Liver (tissue), 9 donors: ENCODE data around the gene ZNF296. TPM values are rescaled to one million over a fixed set of nuclear protein-coding genes. Genes with fewer than 3 reads are reported as not detected.

Experiments used
- DNase-seq: peaks from one replicate; pipeline ENCODE4 v3.0.0-alpha.2; 2017; ENCODE audit warnings: low spot score
- H3K27ac ChIP-seq, 2 donors: one replicate each; pipeline ENCODE4 v1.7.0; 2013; ENCODE audit warnings: inconsistent platforms in 2 of 2, low read length in 2 of 2, control low read depth in 1 of 2, low read depth in 1 of 2, mild to moderate bottlenecking in 1 of 2
- H3K27me3 ChIP-seq, 4 donors: one replicate each; pipeline versions ENCODE4 v1.6.1 to v1.7.0; 2013; ENCODE audit warnings: low read length in 3 of 4, inconsistent platforms in 1 of 4, mild to moderate bottlenecking in 1 of 4, moderate library complexity in 1 of 4; ENCODE audit not compliant: control insufficient read depth in 4 of 4, insufficient read depth in 4 of 4
- H3K36me3 ChIP-seq, 4 donors: one replicate each; pipeline versions ENCODE4 v1.6.1 to v1.7.0; 2013; ENCODE audit warnings: low read length in 3 of 4, mild to moderate bottlenecking in 3 of 4, low read depth in 1 of 4, moderate library complexity in 1 of 4; ENCODE audit not compliant: control insufficient read depth in 4 of 4, insufficient read depth in 3 of 4
- H3K4me1 ChIP-seq, 4 donors: one replicate each; pipeline versions ENCODE4 v1.6.1 to v1.7.0; 2013; ENCODE audit warnings: low read length in 3 of 4, mild to moderate bottlenecking in 3 of 4, moderate library complexity in 1 of 4; ENCODE audit not compliant: control insufficient read depth in 4 of 4, insufficient read depth in 4 of 4
- H3K4me3 ChIP-seq, 3 donors: one replicate each; pipeline versions ENCODE4 v1.6.1 to v1.7.0; 2013; ENCODE audit warnings: low read length in 3 of 3, control low read depth in 1 of 3, low read depth in 1 of 3, mild to moderate bottlenecking in 1 of 3
- H3K9ac ChIP-seq, 2 donors: one replicate each; pipeline ENCODE4 v1.7.0; 2013; ENCODE audit warnings: low read length in 2 of 2, mild to moderate bottlenecking in 2 of 2, moderate library complexity in 2 of 2, control low read depth in 1 of 2, low read depth in 1 of 2
- H3K9me3 ChIP-seq, 4 donors: one replicate each; pipeline versions ENCODE4 v1.6.1 to v1.7.0; 2013; ENCODE audit warnings: low read length in 3 of 4; ENCODE audit not compliant: control insufficient read depth in 4 of 4
- ATF3 ChIP-seq: IDR thresholded peaks from 2 replicates; pipeline ENCODE4 v1.6.1; 2016; ENCODE audit warnings: antibody characterized with exemption
- CTCF ChIP-seq: fragments of 150-350 bp; IDR thresholded peaks from 2 replicates; pipeline ENCODE4 v1.5.1; 2017; ENCODE audit warnings: improper control_type of control experiment, low read depth, low read length; ENCODE audit not compliant: missing input control
- EGR1 ChIP-seq, 2 donors: IDR thresholded peaks; 2 replicates each; pipeline ENCODE4 v1.6.1; 2016 to 2018; ENCODE audit warnings: antibody characterized with exemption in 2 of 2, low read depth in 2 of 2
- FOXA1 ChIP-seq: IDR thresholded peaks from 2 replicates; pipeline ENCODE4 v1.6.1; 2016; ENCODE audit warnings: antibody characterized with exemption
- GABPA ChIP-seq, 2 donors: IDR thresholded peaks in 1 of 2; conservative IDR thresholded peaks in 1 of 2; 2 replicates each; pipeline ENCODE4 v1.6.1; 2016; ENCODE audit warnings: antibody characterized with exemption in 2 of 2, mild to moderate bottlenecking in 1 of 2, moderate library complexity in 1 of 2
- HNF4A ChIP-seq, 2 donors: conservative IDR thresholded peaks; 2 replicates each; pipeline ENCODE4 v1.6.1; 2016; ENCODE audit warnings: antibody characterized with exemption in 2 of 2, mild to moderate bottlenecking in 2 of 2
- HNF4G ChIP-seq: IDR thresholded peaks from 2 replicates; pipeline ENCODE4 v1.6.1; 2016; ENCODE audit warnings: antibody characterized with exemption
- MAX ChIP-seq: IDR thresholded peaks from 2 replicates; pipeline ENCODE4 v1.6.1; 2016; ENCODE audit warnings: antibody characterized with exemption
- NR2F2 ChIP-seq: IDR thresholded peaks from 2 replicates; pipeline ENCODE4 v1.6.1; 2016; ENCODE audit warnings: antibody characterized with exemption
- RAD21 ChIP-seq, 2 donors: IDR thresholded peaks; 2 replicates each; pipeline ENCODE4 v1.6.1; 2016; ENCODE audit warnings: antibody characterized with exemption in 2 of 2, mild to moderate bottlenecking in 2 of 2
- RXRA ChIP-seq, 2 donors: IDR thresholded peaks; 2 replicates each; pipeline ENCODE4 v1.6.1; 2017 to 2018; ENCODE audit warnings: antibody characterized with exemption in 2 of 2, mild to moderate bottlenecking in 1 of 2
- SP1 ChIP-seq: IDR thresholded peaks from 2 replicates; pipeline ENCODE4 v1.6.1; 2018; ENCODE audit warnings: antibody characterized with exemption, mild to moderate bottlenecking
- TAF1 ChIP-seq: conservative IDR thresholded peaks from 2 replicates; pipeline ENCODE4 v1.6.1; 2016; ENCODE audit warnings: antibody characterized with exemption, mild to moderate bottlenecking
- YY1 ChIP-seq: IDR thresholded peaks from 2 replicates; pipeline ENCODE4 v1.6.1; 2016; ENCODE audit warnings: antibody characterized with exemption, mild to moderate bottlenecking
- ZBTB33 ChIP-seq: IDR thresholded peaks from 2 replicates; pipeline ENCODE4 v1.6.1; 2016; ENCODE audit warnings: antibody characterized with exemption
- WGBS: extraction: QIAGEN DNeasy Blood & Tissue Kit; methylation state at CpG from one replicate; pipeline ENCODE4 v1.1.7; 2013; 5-methylcytosine and 5-hydroxymethylcytosine counted together
- polyA plus RNA-seq, 2 donors: library from polyadenylated mRNA; stranded (reverse) in 1 of 2; unstranded in 1 of 2; fragments of 200-250 nt in 1 of 2; fragments of >200 nt in 1 of 2; fragmentation: Nextera tagmentation in 1 of 2; extraction: Ambion mirVana in 1 of 2; gene quantifications; one replicate each; pipeline versions ENCODE4 v1.2.1 to v1.2.3, GENCODE V29; 2013 to 2015
- total RNA-seq, 2 donors: library from RNA; depleted of rRNA; stranded (reverse); fragments of >200 nt; gene quantifications; one replicate each; pipeline ENCODE4 v1.2.3, GENCODE V29; 2014
- donor health status: healthy.
- donor health status: healthy.
- donor health status: healthy.
- donor health status: healthy.
- donor health status: healthy.

The ZNF296 gene
- total and polyA plus RNA-seq, 4 donors = 0.16 to 0.42 (median 0.17) TPM; not detected in 1

- Histone ChIP-seq H3K9ac (no peak overlapping the region), H3K27me3 (no peaks in the 10 kb centered on the region), H3K4me3 (no peak overlapping the region), H3K4me1 (peaks cover 0 to 12% (median 9%) of the 10 kb centered on the region in 4 donors), H3K27ac (no peak overlapping the region), H3K9me3 (no peaks in the 10 kb centered on the region), H3K36me3 (peaks cover 2 to 19% (median 10%) of the 10 kb centered on the region in 4 donors)
- TF ChIP-seq ZBTB33 (no peak), YY1 (no peak), CTCF (no peak), HNF4A (conservative IDR thresholded peaks at IDR 0.05) (no peak), FOXA1 (no peak), HNF4G (no peak), GABPA (IDR thresholded peaks at IDR 0.05 in 1 of 2, conservative IDR thresholded peaks at IDR 0.05 in 1 of 2) (no peak), TAF1 (no peak), SP1 (no peak), MAX (no peak), RAD21 (IDR thresholded peaks at IDR 0.05) (no peak), RXRA (IDR thresholded peaks at IDR 0.05) (no peak), ATF3 (no peak), NR2F2 (no peak), EGR1 (IDR thresholded peaks at IDR 0.05; ENCODE audit: low read depth in 2 of 2) (no peak)
- 95% methylated on average over 4 of the region's 4 CpGs for WGBS
- DNase-seq = no peak
Observed at GRCh38 chr19:45086480-45086879, 10.2 kb upstream of the ZNF296 start.

GRCh38 chr19:45082170-45082569, 5.9 kb upstream of the ZNF296 start:
- no peak for DNase-seq
- TF ChIP-seq EGR1 (IDR thresholded peaks at IDR 0.05; ENCODE audit: low read depth in 2 of 2) (no peak), TAF1 (no peak), FOXA1 (no peak), ATF3 (no peak)
- peaks cover 0 to 10% (median 6%) of the 10 kb centered on the region in 4 donors for H3K36me3 ChIP-seq
- no peak overlapping the region for H3K27ac ChIP-seq
- no peak overlapping the region for H3K4me3 ChIP-seq
- H3K9me3 ChIP-seq = no peaks in the 10 kb centered on the region
- H3K9ac ChIP-seq = no peak overlapping the region
- WGBS = 95% methylated on average over 5 of the region's 5 CpGs
- H3K4me1 ChIP-seq = peaks cover 4 to 20% (median 13%) of the 10 kb centered on the region in 4 donors
- no peaks in the 10 kb centered on the region for H3K27me3 ChIP-seq
